Glomerular endothelial cell (primary cell): Measurements from ENCODE around the gene OCA2. TPM values are rescaled to one million over a fixed set of nuclear protein-coding genes. Genes with fewer than 3 reads are reported as not detected.
"Not testable (repeated sequence)": the region's sequence is repeated elsewhere in the genome, so short reads cannot be mapped to it uniquely, and the experiment has no call there.

ENCODE experiments used
- DNase-seq: peaks from one replicate; pipeline ENCODE4 v3.0.0-alpha.2; 2011; ENCODE audit warnings: low read depth, low spot score; ENCODE audit errors: extremely low read depth
- total RNA-seq: library from RNA; depleted of rRNA; stranded (reverse); fragments of >200 nt; gene quantifications from 2 replicates; pipeline ENCODE4 v1.2.3, GENCODE V29; 2015

Gene OCA2
- not detected in 2 replicates for total RNA-seq

DNA sequence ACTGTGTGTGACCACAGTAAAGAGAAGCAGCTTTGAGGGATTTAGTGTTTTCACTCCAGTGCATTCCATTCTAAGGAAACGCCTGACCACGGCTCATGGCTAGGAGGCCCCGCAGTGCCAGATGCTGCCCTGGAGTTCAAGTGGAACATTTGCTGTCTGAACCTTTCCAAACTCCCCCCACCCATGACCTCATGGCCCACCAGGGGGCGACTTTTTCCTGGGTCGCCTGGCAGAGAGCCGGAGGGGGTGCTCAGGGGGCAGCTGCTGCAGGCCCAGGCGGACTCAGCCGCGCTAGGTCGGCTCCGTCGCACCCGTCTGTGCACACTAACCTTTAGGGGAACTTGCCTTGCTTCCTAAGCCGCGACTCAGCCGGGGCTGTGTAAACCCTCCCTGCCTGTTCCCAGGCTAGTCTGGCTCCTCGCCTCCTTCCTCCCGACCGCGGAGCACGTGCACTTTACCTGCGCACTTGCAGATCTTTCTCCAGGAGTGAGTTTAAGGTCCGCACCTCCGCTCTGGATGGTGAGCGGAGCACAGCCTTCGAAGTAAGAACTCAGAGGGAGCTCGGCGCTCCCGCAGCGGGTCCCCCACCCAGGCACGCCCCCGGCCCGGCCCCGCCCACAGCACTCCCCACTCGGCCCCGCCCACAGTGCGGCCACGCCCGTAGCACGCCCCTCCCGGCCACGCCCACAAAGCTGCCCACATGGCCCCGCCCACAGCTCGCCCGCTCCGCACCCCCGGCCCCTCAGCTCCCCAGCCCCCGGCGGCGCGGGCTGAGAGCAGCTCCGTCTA lies at the start of gene OCA2:
TSS of gene OCA2 (minus strand) at position 550 of the 789 bp plus-strand sequence. CDS start 17,441 bp downstream, outside the sequence.
- DNase-seq: no peak

DNA sequence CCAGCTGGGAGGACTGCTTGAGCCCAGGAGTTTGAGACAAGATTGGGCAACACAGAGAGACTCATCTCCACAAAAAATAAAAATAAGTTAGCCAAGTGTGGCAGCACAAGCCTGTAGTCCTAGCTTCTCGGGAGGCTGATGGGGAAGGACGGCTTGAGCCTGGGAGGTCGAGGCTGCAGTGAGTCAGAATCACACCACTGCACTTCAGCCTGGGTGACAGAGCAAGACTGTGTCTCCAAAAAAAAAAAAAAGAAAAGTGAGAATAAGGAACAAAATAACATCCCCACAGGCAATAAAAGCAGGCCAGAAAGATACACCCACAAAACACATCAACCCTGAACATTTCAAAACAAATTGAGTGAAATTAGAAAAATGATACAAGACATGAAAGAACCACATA lies 48.7 kb upstream of the OCA2 start:
- no peak for DNase-seq

DNA sequence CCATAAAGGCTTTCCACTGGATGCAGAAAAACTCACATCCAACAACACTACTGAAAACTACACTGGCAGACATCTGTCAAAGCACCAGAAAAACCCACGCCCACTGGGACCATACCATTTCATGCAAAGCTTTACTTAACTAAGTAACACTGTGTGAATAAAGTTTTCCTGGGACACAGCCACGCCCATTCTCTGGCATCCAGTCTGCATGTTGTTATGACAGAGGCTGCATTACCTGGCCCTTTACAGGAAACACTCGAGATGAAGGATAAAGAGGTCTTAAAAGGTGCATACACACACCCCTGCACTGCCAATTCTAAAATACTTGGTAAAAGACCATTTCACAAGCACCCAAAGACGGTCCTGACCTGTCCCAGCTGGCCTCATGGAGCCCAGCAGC lies 46.3 kb upstream of the OCA2 start:
- not testable (repeated sequence) for DNase-seq

GRCh38 chr15:28140062-28140461 lies 40.9 kb upstream of the OCA2 start:
- no peak for DNase-seq

- not testable (repeated sequence) for DNase-seq
These were observed 38.4 kb upstream of the OCA2 start for GRCh38 chr15:28137408-28138039.

- DNase-seq: not testable (repeated sequence)
These were observed 37.3 kb upstream of the OCA2 start for GRCh38 chr15:28136236-28136904.

GRCh38 chr15:28133281-28133680 lies 34.2 kb upstream of the OCA2 start:
- DNase-seq: no peak

GRCh38 chr15:28132524-28133275 lies 33.6 kb upstream of the OCA2 start:
- peak; percentile 29 for DNase-seq

DNA sequence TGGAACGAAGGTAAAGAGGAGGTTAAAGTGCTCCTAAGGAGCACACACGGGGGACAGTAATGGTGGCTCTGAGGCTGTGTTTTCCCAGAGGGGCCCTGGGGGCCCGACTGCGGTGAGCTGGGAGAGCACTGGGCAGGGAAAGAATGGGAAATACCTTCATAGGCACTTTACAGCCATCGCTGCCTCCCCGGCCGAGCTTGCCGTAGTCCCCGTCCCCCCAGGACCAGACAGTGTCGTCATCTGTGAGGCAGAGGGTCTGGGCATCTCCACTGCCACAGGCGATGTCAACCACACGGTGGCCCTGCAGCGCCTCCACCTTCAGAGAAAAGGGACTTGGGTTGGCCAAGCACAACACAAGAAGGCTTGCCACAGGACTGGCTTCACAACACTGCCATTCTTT lies 32.8 kb upstream of the OCA2 start:
- DNase-seq: no peak

- DNase-seq: no peak
These were observed 32.3 kb upstream of the OCA2 start for GRCh38 chr15:28131400-28131799.

DNA sequence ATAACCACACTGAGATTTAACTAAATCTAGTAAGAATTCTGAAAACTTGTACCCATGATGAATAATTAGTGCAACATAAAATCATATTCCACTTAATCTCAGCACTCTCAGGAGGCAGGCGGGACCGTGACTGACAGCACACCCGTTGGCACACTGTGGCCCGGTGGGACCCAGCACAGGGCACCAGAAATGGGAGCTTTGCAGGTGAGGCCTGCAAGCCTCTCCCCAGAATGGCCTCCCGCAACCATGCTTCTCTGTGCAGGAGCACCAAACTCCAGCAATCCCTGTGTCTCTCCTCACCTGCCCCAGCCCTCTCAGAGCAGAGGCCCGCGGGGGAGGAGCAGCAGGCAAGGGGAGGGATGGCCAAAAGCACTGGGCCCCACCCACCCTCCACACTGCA lies 31.5 kb upstream of the OCA2 start:
- DNase-seq: no peak

- no peak for DNase-seq
These were observed 30.2 kb upstream of the OCA2 start for GRCh38 chr15:28129231-28129848.

GRCh38 chr15:28128031-28128430 lies 28.9 kb upstream of the OCA2 start:
- no peak for DNase-seq

DNA sequence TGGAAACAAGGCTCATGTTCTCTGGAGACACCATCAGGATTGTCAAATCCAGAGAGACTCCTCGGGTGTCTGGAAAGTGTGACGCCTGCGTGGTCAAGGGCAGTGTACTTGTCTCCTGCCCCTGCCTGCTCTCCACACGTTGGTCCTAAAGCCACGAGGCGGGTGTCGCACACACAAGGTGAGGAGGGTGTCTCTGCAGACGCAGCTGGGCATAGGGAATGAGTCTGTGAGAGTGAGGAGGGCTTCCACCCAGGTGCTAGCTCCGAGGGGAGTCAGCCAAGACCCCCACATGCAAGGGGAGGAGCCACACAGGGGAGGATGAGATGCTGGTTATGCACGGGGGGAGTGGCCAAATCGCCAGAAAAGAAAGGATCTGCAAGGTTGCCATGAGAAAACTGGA lies 27.9 kb upstream of the OCA2 start:
- no peak for DNase-seq

- DNase-seq: peak; percentile 44
These were observed 26.8 kb upstream of the OCA2 start for GRCh38 chr15:28125673-28126651.

DNA sequence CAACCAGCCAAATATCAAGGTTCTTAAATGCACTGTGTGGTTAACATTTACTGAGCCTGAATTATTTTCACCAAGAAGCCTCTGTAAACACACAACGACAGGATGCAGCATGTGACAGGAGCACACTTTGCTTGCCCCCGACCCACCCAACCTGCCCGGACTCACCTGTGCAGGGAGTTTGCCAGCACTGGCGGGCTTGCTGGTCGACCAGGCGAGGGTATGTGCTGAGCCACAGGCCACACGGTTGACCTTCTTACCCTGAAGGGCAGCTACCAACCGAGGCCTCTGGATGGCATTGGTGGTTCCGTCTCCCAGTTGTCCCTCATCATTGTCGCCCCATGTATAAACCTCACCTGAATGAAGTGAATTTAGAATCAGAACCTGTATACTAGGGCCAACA lies 25.7 kb upstream of the OCA2 start:
- no peak for DNase-seq

DNA sequence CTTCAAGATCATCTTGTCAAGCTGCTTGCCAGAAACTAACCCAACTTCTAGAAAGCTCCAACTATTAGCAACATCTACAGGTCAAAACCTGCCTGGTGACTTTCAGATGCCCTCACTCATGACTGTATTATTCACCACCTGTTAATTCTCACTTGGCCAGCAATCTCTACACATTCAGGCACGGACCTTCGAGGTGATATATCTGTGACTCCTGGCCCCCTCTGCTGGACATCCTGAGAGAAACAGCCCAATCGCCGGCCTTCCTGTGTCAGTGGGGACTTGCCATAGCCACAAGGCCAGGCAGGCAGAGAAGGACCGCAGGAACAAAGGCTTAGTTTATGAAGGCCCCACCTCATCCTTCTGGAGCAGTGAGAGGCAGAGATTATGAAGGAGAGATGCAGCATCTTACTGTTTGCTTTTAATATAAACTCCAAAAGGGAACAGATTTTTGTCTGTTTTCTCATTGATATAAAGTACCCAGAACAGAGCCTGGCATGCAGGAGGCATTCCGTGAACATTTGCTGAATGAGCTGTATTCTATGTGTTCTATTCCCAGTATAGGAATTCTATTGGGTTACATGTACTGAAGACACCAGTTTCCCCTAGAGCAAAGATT lies 24.4 kb upstream of the OCA2 start:
- peak; percentile 37 for DNase-seq

DNA sequence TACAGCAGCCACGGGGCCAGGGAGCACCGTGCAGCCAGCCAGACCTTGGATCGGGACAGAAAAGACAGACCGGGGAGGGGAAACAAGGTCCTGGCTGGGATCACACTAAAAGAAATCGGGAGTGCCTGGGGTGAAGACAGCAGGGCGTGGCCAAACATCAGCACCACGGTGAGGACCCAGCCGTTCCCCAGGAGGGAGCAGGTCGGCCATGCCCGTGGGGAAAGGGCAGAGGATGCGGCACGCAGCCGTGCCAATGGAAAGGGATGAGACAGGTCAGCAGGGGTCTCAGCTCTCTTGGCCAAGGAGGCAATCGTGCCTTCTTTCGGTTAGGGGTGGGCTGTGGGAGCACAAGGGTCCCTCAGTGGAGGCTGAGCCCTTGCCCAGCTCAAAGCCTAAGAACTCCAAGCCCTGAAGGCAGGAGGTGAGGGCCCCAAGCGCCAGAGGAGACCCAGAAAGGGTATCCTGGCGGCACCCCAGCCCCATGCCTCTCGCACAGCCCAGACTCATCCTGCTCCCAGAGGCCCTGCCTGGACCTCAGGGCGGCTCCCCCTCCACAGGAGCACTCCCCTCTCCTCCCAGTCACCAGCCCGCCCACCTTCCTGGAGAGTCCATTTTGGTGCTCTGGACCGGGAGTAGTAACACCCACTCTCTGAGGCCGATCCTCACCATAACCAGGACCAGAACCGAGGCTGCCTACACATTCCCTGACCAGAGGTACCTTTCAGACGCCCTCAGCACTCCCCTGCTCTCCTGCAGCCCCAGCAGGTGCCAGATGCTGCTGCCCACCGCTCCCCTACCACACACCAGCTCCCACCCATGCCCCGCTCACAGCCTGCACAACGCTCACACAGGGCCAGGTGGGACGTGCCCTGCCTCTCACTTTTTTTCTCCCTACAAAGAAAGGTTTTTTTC lies 23.2 kb upstream of the OCA2 start:
- no peak for DNase-seq
